ENCODE data around the gene ZNF428.

The ZNF428 gene

GRCh38 chr19:43620061-43621001, 902 bp upstream of the ZNF428 start:
- Histone ChIP-seq H3K4me3 (replicated peaks; ENCODE audit: low read depth, low read length) (peak overlapping the region; percentile 84), H3K36me3 (ENCODE audit: control insufficient read depth, insufficient read depth, low read length) (no peaks in the 10 kb centered on the region), H3K27me3 (replicated peaks; ENCODE audit: control insufficient read depth, insufficient read depth, low read length) (no peaks in the 10 kb centered on the region)
- no peak for DNase-seq (ENCODE audit: extremely low read depth, insufficient read length)
- TF ChIP-seq CTCF (IDR thresholded peaks at IDR 0.05; ENCODE audit: insufficient read depth, low read length, poor library complexity, severe bottlenecking) = no peak

DNA sequence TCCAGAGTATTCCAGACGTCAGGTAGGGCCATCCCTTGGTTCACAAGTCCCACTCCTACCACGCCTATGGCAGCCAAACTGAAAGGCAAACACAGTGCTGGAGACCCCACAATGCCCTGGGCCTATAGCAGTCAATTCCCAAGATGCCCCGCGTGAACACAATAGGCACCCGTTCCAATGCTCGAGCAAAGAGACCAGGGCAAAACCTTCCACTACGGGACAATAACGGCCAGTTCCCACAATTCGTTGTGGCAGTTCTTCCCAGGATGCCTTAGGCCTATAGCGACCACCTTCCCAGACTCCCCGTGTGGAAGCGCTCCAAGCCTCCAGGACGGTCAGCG, 538 bp downstream of the ZNF428 start:
- no peak for DNase-seq (ENCODE audit: extremely low read depth, insufficient read length)
- Histone ChIP-seq H3K27me3 (replicated peaks; ENCODE audit: control insufficient read depth, insufficient read depth, low read length) (no peaks in the 10 kb centered on the region), H3K36me3 (ENCODE audit: control insufficient read depth, insufficient read depth, low read length) (no peaks in the 10 kb centered on the region), H3K4me3 (replicated peaks; ENCODE audit: low read depth, low read length) (peak overlapping the region; percentile 84)
- TF ChIP-seq CTCF (IDR thresholded peaks at IDR 0.05; ENCODE audit: insufficient read depth, low read length, poor library complexity, severe bottlenecking) = no peak

GRCh38 chr19:43616954-43617353, 2.5 kb downstream of the ZNF428 start:
- TF ChIP-seq CTCF (IDR thresholded peaks at IDR 0.05; ENCODE audit: insufficient read depth, low read length, poor library complexity, severe bottlenecking) = no peak
- Histone ChIP-seq H3K36me3 (ENCODE audit: control insufficient read depth, insufficient read depth, low read length) (peaks cover 1% of the 10 kb centered on the region; the same call in 1 of the 2 replicates), H3K27me3 (replicated peaks; ENCODE audit: control insufficient read depth, insufficient read depth, low read length) (no peaks in the 10 kb centered on the region), H3K4me3 (replicated peaks; ENCODE audit: low read depth, low read length) (no peak overlapping the region)
- DNase-seq (ENCODE audit: extremely low read depth, insufficient read length) = no peak

DNA sequence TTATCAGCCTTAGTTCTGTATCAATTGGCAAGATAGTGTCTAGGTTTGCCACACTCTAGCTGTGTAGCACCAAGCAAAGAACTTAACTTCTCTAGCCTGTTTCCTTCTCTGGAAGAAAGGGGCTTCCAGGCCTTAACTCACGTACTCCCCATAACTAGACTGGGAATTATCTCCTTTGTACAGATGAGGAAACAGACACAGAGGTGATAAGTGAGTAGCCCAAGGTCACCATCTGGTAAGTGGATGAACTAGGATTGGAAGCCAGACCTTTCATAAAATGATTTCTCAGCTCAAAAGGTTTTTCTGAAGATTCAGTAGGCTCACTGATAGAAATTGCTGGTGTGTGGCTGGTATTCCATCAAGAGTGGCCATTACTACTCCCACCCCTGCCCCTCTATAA, 3.1 kb downstream of the ZNF428 start:
- TF ChIP-seq CTCF (IDR thresholded peaks at IDR 0.05; ENCODE audit: insufficient read depth, low read length, poor library complexity, severe bottlenecking) = no peak
- Histone ChIP-seq H3K27me3 (replicated peaks; ENCODE audit: control insufficient read depth, insufficient read depth, low read length) (no peaks in the 10 kb centered on the region), H3K36me3 (ENCODE audit: control insufficient read depth, insufficient read depth, low read length) (peaks cover 1% of the 10 kb centered on the region; the same call in 1 of the 2 replicates), H3K4me3 (replicated peaks; ENCODE audit: low read depth, low read length) (no peak overlapping the region)
- no peak for DNase-seq (ENCODE audit: extremely low read depth, insufficient read length)

GRCh38 chr19:43612374-43612773, 7.1 kb downstream of the ZNF428 start:
- Histone ChIP-seq H3K27me3 (replicated peaks; ENCODE audit: control insufficient read depth, insufficient read depth, low read length) (no peaks in the 10 kb centered on the region), H3K4me3 (replicated peaks; ENCODE audit: low read depth, low read length) (no peak overlapping the region), H3K36me3 (ENCODE audit: control insufficient read depth, insufficient read depth, low read length) (peaks cover 6% of the 10 kb centered on the region)
- no peak for DNase-seq (ENCODE audit: extremely low read depth, insufficient read length)
- no peak for TF ChIP-seq CTCF (IDR thresholded peaks at IDR 0.05; ENCODE audit: insufficient read depth, low read length, poor library complexity, severe bottlenecking)
